ENCODE measurements around the gene MINDY3. TPM values are rescaled to one million over a fixed set of nuclear protein-coding genes. Genes with fewer than 3 reads are reported as not detected.

The MINDY3 gene
- total RNA-seq, 2 donors from 2014 or later = 19.0 to 20.6 TPM

GRCh38 chr10:15738270-15738925 lies 121.9 kb downstream of the MINDY3 start:
- Histone ChIP-seq H3K9ac (ENCODE audit: extremely low read depth, low read length, poor library complexity, severe bottlenecking) (no peak overlapping the region), H3K4me1 (ENCODE audit: control insufficient read depth, insufficient read depth, low read length) (no peaks in the 10 kb centered on the region), H3K36me3 (ENCODE audit: control insufficient read depth, insufficient read depth, low read length) (no peaks in the 10 kb centered on the region), H3K4me3 (ENCODE audit: low read length) (no peak overlapping the region), H3K27me3 (ENCODE audit: control insufficient read depth, insufficient read depth, low read length, poor library complexity, severe bottlenecking) (no peaks in the 10 kb centered on the region), H3K27ac (ENCODE audit: low read depth, low read length) (no peak overlapping the region), H3K9me3 (ENCODE audit: control insufficient read depth, low read length) (peaks cover 2% of the 10 kb centered on the region)
- Mint-ChIP-seq H3K4me1 (peaks cover 6% of the 10 kb centered on the region), H3K4me3 (no peak overlapping the region), H3K27me3 (ENCODE audit: insufficient read depth) (no peaks in the 10 kb centered on the region), H3K9me3 (peaks cover 8% of the 10 kb centered on the region), H3K27ac (no peak overlapping the region), H3K36me3 (ENCODE audit: low read depth) (no peaks in the 10 kb centered on the region)
- 91% methylated on average over 6 to 10 of the region's 10 CpGs for WGBS, 2 experiments (ENCODE audit: insufficient coverage in 1 of 2, insufficient read length in 1 of 2)
- TF ChIP-seq, protein P1, sequence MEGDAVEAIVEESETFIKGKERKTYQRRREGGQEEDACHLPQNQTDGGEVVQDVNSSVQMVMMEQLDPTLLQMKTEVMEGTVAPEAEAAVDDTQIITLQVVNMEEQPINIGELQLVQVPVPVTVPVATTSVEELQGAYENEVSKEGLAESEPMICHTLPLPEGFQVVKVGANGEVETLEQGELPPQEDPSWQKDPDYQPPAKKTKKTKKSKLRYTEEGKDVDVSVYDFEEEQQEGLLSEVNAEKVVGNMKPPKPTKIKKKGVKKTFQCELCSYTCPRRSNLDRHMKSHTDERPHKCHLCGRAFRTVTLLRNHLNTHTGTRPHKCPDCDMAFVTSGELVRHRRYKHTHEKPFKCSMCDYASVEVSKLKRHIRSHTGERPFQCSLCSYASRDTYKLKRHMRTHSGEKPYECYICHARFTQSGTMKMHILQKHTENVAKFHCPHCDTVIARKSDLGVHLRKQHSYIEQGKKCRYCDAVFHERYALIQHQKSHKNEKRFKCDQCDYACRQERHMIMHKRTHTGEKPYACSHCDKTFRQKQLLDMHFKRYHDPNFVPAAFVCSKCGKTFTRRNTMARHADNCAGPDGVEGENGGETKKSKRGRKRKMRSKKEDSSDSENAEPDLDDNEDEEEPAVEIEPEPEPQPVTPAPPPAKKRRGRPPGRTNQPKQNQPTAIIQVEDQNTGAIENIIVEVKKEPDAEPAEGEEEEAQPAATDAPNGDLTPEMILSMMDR (conservative IDR thresholded peaks at IDR 0.05) = no peak
- no peak for DNase-seq

DNA sequence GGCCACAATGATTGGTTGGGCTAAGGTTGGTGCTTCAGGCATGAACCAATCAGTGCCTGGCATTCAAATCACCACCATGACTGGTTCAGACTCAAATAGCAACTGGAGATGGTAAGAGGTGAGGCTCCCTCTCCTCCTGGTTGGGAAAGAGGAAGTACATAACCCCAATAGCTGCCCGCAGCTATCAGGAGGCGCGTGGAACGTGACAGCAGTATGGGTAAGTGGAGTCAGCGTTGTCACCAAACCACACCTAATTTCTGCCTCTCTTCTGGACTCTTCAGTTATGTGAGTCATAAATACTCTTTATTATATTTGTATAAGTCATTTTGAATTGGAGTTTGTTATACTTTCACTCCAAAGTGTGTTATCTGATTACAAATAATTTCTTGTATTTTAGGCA lies 122.7 kb downstream of the MINDY3 start:
- Mint-ChIP-seq H3K27me3 (ENCODE audit: insufficient read depth) (no peaks in the 10 kb centered on the region), H3K4me3 (no peak overlapping the region), H3K9me3 (peaks cover 8% of the 10 kb centered on the region), H3K36me3 (ENCODE audit: low read depth) (no peaks in the 10 kb centered on the region), H3K27ac (no peak overlapping the region), H3K4me1 (peaks cover 6% of the 10 kb centered on the region)
- DNase-seq = no peak
- Histone ChIP-seq H3K4me1 (ENCODE audit: control insufficient read depth, insufficient read depth, low read length) (no peaks in the 10 kb centered on the region), H3K9ac (ENCODE audit: extremely low read depth, low read length, poor library complexity, severe bottlenecking) (no peak overlapping the region), H3K9me3 (ENCODE audit: control insufficient read depth, low read length) (peaks cover 3% of the 10 kb centered on the region), H3K27ac (ENCODE audit: low read depth, low read length) (no peak overlapping the region), H3K4me3 (ENCODE audit: low read length) (no peak overlapping the region), H3K36me3 (ENCODE audit: control insufficient read depth, insufficient read depth, low read length) (no peaks in the 10 kb centered on the region), H3K27me3 (ENCODE audit: control insufficient read depth, insufficient read depth, low read length, poor library complexity, severe bottlenecking) (no peaks in the 10 kb centered on the region)
- WGBS, 2 experiments (ENCODE audit: insufficient coverage in 1 of 2, insufficient read length in 1 of 2) = 100% methylated on average over 5 of the region's 5 CpGs; no CpG with 5 or more reads in 1 of the 2 experiments
- TF ChIP-seq, protein P1 (conservative IDR thresholded peaks at IDR 0.05) = no peak

DNA sequence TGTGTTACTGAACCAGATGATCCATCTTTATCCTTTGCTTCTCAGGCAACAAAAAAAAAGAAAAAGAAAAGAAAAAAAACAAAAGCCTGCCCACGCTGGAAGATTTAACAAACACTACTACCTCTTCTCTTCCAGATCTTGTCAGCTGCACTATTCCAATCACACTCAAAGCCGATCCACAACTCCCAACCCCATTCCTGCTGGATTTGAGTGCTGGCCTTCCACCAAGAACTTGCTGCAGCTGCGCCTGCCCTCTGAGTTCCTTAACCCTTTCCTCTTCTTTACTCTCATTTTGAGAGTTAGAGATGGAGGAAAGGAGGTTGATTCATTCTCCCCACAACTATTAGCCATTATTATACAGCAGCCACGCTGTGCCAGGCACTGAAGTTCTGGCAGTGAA lies 124.5 kb downstream of the MINDY3 start:
- no peaks in the 10 kb centered on the region for H3K4me1 ChIP-seq (ENCODE audit: control insufficient read depth, insufficient read depth, low read length)
- Mint-ChIP-seq H3K4me3 (no peak overlapping the region), H3K27me3 (ENCODE audit: insufficient read depth) (no peaks in the 10 kb centered on the region), H3K4me1 (peaks cover 6% of the 10 kb centered on the region), H3K9me3 (peaks cover 10% of the 10 kb centered on the region), H3K36me3 (ENCODE audit: low read depth) (no peaks in the 10 kb centered on the region), H3K27ac (no peak overlapping the region)
- TF ChIP-seq, protein P1 (conservative IDR thresholded peaks at IDR 0.05) = no peak
- no peaks in the 10 kb centered on the region for H3K36me3 ChIP-seq (ENCODE audit: control insufficient read depth, insufficient read depth, low read length)
- H3K27ac ChIP-seq (ENCODE audit: low read depth, low read length) = no peak overlapping the region
- 81% methylated on average over 3 of the region's 4 CpGs; no CpG with 5 or more reads in 1 of the 2 experiments for WGBS, 2 experiments (ENCODE audit: insufficient coverage in 1 of 2, insufficient read length in 1 of 2)
- H3K4me3 ChIP-seq (ENCODE audit: low read length) = no peak overlapping the region
- H3K9ac ChIP-seq (ENCODE audit: extremely low read depth, low read length, poor library complexity, severe bottlenecking) = no peak overlapping the region
- DNase-seq = no peak
- peaks cover 3% of the 10 kb centered on the region for H3K9me3 ChIP-seq (ENCODE audit: control insufficient read depth, low read length)
- no peaks in the 10 kb centered on the region for H3K27me3 ChIP-seq (ENCODE audit: control insufficient read depth, insufficient read depth, low read length, poor library complexity, severe bottlenecking)

All from endodermal cell (in vitro differentiated cells).